Stimulated activated CD8-positive, alpha-beta memory T cell treated with anti-CD3 and anti-CD28 coated beads, Interleukin-4, amount 100 ng/mL, for 4 hours (primary cell): ENCODE data around the gene CACUL1.

Source experiments
- DNase-seq, 2 donors: peaks; one replicate each; pipeline ENCODE4 v3.0.0-alpha.2; 2020; ENCODE audit warnings: low read depth in 2 of 2, low spot score in 1 of 2

CACUL1 gene

DNA sequence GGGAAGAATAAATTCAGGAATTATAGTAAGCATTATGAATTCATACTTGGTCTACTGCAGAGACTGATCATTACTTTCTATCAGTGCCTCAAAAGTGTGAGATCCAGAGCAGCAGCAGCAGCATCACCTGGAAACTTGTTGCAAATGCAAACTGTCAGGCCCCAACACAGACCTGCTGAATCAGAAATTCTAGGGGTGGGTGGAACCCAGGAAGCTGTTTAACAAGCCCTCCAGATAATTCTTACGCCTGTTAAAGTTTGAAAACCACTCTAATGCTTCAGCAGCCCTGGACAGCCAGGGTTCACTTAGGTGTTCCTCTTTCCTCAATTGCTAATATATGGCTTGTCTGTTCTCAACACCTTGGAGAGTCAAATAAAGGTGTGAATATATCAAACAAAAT, 19.5 kb downstream of the CACUL1 start:
- DNase-seq, result no peak

DNA sequence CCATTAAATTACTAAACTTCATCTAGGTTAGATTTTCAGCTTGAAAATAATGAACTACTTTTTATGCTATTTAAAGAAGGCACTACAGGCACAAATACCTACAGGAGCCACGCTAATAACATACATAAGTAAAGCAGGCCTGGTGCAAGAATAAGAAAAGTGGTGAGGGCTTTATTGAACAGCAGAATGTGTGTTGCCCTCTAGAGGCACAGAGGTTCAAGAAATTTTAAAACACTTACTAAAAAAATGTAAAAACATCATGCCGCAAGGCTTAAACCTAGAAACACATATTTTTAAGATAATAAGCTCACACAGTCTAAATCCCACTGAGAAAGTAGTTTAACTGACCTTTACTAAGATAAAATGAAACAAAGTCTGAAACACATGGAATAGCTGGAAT, 20.3 kb downstream of the CACUL1 start:
- no peak for DNase-seq

DNA sequence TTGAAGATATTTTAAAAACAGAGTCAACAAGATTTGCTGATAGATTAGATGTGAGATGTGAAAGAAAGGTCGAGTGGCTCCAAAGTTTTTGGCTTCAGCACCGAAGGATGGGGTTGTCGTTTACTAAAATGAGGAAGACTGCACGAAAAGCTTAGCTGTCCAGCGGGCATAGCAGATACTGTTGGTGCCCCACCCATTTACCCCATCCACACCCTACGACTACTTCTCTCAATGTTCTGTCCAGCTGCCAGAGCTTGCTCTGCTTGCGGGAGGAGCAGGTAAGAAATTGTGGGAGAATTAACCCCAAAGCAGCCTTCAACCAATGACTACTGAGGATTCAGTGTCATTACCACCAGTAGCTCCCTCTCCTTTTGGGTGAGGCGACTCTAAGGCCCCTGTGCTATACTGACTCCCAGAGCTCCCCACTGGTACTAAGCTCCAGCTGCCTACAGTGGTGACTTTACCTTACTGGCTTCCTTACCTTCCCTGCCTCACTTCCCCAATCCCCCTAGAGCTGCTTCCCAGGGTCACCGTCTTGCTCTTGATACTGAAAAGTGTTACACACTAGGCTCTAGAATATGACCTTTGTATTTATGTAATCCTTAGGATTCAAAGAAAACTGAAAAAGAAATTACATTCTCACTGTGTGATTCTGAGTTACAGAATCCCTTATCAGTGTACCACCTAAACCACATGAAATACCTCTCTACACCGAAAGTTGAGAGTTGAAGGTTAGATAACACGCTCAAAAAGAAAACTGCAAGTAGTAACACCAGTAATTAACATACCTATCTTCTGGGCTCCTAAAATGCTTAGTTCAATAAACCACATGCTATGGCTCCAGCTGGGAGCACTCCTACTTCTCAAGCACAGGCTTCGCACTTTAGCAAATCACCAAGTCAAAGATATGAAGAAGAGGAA, 22.3 kb downstream of the CACUL1 start:
- DNase-seq, result no peak

DNA sequence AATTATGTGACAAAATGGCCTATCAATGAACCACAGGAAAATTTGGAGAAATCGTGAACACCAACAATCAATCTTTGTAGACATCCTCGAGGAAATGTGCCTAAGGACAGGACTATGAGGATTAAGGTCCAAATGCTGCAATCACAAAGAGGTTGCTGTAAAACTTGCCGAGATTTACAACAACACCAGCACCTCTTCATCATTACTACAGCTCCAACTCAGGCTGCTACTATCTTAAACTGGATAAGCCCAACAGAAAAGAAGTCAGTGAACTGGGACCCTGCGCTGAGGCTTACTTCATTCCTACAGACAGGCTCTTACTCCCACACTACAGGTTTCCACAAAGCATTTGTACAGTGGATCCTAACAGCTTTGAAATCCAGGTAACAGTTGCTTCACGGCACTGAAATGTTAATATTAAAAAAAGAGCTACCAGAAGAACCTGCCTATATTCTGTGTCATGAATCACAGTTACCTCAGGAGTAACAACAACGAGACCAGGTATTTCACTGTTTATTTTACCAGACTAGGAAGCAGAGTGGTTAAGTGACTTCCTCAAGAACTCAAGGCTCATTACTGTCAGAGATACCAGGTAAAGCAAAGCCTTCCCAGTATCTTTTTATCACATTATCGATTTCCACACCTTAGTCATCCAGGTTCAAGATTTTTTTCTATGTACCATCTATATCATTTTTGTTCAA, 23.9 kb downstream of the CACUL1 start:
- no peak for DNase-seq

DNA sequence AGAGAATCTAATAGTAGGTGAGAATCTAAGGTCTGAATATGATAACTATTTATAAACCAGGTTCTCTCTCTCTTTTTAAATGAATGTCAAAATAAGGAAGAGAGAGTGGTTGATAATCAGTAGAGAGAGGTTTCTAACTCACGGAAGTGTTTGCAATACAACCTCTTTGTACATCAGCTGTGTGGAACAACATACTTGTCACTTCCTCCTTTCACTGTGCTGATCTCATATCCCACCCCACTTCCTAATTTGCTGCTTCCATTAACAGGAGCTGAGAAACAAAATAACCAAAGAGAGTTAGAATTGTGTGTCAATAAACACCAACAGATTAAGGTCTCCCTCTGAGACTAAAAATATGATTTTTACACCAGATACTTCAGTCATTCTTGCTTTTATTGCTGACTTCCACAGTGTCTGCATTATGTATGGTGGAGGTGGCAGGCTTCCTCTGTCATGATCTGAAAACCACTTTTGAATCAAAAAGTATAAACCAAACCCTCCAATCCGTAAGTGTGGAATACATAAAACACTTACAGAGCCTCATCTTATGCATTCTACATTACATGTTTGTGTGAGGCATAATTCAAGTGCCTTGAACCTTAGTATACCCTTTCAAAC, 25.0 kb downstream of the CACUL1 start:
- no peak for DNase-seq

DNA sequence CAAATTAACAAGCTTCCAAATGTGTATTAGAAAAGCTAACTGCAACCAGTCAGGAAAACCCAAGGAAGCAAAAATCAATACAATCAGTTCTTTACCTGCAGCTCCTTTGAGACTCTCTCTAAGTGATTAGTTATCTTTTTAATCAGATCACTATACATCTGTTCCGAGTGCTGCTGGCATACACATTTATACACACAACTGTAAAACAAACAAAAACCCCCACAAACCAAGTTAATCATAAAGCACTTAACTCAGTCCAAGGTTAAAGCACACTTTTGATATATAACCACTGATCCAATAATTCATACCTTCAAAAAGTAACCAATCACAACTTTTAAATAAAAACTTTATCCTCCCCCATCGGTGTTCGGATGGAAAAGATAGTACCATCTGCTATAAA, 25.6 kb downstream of the CACUL1 start:
- no peak for DNase-seq

DNA sequence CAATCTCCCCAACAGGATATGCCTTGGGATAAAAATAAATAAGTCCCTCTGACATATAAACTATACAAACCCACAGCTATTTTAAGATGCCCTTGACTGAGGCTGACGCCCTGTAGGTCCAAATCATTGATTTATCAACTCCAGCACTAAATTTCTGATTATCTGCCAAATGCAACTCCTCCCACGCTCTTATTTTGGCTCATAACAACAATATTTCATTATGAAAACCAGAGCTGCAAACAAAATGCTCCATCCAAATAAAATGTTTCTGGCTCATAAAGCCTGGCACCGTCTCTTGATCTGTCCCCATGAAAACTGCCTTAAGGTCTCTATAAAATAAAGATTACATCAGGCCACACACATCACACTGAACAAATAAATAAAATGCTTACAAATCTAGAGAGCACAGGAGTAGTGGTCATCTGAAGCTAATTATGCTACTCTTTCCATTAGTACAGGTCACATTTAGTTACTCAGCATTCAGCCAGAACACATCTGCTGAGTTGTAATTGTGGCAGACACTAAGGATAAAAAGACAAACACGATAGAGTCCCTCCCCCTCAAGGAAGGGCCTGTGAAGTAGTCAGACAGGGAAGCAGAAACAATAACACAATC, 28.8 kb downstream of the CACUL1 start:
- no peak for DNase-seq

DNA sequence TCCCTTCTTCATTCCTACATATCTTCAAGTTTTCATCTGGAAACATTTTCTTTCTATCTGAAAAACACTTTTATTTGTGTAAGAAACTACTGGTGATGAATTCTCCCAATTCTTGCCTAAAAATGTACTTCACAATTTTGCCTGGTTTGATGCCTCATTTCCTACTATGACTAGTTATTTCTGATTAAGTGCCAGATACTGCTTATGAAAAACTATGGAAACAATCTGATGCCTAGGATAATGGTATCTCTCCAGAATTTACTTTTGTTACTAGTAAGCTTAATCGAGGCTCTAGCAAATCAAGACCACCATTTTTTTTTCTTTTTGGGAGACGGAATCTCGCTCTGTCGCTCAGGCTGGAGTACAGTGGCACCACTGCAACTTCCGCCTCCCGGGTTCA, 31.3 kb downstream of the CACUL1 start:
- no peak for DNase-seq

DNA sequence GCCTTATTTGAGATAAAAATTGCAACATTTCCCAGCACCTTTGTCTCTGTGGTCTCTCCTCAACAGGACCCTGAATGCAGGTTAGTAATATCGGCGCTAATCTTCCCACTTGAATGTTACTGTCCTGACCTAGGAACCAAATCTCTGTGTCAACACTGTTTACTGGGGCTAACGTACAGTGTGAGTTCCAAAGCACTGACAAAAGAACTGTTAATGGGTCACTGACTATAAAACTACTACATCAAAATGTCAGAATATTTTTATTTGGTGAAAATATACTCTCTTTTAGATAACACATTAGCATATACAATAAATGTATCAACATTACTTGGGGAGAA, 33.3 kb downstream of the CACUL1 start:
- DNase-seq, result no peak

DNA sequence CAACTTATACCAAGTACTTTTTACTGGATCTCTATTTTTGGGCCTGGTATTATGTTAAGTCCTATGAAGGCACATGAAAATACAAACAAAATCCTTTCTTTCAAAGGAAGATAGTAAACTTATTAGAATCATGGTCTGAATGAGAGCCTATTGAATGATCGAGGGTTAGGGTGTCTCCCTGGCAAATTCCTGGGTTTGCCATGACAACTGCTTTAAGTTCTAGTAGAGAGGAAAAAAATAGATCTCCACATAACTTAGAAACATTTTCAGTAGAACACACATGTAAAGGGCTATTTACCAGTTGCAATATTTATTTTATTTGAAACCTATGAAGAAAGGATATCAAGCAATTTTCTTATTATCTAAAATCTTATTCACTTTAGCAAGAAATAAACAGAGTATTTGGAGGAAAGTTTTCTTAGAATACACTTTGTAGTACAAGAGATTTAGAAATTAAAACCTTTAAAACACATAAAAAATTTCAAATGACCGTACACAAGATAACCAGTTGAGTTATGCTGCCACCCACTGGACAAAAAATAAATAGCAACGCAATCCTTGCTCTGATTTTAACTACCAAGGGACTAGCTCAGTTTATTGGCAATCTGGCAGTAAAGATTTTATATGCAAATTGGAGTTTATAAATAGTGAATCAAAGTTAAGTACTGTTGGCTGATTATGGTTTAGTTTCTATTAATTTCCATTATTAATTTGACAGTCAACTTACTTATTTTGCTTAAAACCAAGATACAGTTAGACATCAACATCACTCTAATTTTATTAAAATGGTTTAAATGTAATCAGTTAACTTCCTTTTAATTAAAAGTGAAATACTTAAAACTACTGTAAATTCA, 33.9 kb downstream of the CACUL1 start:
- DNase-seq, result peak in 1 of 2 donors; percentile 62

DNA sequence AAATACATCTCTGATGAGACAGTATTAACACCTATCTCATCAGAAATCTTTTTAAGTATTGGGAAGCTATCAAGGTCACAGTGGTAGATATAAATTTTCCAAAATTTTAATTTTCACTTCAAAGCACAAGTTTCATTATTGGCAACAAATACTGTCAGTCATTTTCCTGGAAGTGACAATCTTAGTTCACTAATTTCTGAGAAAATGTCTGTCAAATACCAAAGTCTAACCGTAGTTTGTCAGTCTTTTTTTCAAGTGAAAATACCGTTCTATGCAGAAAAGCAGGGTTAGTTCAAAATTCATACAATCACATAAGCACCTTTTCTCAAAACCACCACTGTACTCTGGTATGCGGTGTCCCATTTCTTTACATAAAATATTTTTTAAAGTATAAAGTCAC, 40.4 kb downstream of the CACUL1 start:
- no peak for DNase-seq

DNA sequence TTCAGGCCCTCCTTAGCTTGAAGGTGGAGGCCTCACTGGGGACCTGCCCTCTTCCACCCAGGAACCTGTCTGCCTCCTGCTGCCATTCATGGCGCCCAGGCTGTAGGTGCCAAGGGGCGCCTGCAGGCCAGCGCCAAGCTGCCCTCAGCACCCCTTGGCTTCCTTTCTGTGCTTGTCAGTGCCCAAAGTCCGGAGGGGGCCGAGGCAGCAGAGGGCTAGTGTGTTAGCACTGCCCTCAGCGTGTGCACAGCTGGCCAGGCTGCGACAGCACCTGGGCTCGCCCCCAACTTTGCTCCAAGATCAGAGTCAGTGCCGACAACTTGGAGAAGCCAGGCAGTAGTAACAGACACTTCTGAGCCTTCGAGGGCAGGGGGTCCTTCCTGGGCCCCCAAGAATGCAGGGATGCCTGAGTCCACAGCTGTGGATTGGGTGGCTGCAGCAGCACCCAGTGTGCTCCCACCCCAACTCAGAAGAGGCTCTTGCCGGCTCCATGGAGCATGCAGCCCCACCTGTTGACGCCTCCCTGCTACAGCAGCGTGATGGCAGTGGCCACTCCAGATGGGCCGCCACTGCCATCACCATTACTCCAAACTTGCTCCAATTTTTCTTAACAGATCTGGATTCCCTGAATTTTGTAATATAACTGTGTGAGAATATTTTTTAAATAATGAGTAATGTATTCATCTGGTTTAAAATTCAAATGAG, 41.7 kb downstream of the CACUL1 start:
- DNase-seq, result no peak

DNA sequence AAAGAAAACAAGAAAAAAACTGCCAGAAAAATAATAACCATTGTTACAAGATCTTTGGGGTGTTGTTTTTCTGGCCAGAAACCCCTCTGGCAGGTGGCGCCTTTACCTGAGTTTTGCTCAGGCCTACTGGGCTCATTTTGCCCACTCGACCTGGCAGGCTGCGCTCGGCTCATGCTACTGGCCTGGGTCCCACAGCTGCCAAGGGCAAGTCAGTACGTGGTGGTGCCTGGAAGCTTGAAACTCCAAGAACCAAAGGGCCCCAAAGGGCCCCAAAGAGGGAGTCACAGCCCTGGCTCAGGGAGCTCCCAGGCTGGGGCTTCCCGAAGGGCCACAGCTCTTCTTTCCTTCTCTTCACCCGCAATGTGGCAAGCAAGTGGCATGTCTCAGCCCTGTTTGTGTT, 42.7 kb downstream of the CACUL1 start:
- DNase-seq, result no peak

DNA sequence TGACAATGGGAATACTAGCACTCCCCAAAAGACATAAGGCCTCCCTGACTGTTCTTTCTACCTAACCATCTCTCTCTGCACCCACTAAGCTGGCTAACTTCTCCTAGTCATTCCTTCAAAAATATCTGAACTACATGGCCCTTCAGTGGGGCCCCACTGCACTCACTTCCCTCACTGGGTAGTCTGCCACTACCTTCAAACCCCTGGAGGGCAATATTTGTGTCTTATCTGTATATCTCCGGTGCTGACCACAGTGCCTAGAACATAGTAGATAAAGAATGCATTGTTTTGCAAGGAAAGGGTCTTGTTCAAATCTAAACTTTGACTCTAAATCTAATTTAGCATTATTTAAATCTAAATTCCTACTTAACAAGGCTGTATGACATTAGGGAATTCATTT, 44.3 kb downstream of the CACUL1 start:
- no peak for DNase-seq

DNA sequence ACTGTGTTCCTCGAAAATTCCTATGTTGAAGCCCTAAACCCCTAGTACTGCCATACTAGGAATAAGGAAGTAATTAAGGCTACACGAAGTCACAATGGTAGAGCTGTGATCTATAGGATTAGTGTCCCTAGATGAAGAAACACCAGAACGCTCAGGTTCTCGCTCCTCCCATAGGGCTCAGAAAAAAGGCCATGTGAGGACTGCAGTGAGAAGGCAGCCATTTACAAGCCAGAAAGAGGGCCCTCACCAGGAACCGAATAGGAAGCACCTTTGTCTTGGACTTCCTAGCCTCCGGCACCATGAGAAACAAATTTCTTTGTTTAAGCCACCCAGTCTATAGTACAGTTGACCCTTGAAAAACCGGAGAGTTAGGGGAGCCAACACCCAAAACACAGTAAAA, 46.2 kb downstream of the CACUL1 start:
- no peak for DNase-seq

DNA sequence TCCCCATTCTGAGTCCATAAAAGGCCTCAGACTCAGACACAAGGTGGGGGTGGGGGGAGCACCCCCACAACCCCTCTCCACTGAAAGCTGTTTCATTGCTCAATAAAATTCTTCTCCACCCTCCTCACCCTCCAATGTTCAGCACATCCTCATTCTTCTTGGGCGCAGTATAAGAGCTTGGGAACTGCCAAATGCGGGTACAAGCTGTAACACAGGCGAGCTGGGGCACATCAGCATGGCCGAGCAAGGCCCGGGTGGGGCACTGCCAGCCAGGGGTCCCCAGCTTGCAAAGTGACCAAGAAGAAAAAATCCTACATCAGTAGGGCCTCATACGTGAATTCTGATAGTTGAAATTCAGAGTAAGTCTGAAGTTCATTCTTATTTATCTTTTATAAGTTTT, 50.1 kb downstream of the CACUL1 start:
- DNase-seq, result no peak

DNA sequence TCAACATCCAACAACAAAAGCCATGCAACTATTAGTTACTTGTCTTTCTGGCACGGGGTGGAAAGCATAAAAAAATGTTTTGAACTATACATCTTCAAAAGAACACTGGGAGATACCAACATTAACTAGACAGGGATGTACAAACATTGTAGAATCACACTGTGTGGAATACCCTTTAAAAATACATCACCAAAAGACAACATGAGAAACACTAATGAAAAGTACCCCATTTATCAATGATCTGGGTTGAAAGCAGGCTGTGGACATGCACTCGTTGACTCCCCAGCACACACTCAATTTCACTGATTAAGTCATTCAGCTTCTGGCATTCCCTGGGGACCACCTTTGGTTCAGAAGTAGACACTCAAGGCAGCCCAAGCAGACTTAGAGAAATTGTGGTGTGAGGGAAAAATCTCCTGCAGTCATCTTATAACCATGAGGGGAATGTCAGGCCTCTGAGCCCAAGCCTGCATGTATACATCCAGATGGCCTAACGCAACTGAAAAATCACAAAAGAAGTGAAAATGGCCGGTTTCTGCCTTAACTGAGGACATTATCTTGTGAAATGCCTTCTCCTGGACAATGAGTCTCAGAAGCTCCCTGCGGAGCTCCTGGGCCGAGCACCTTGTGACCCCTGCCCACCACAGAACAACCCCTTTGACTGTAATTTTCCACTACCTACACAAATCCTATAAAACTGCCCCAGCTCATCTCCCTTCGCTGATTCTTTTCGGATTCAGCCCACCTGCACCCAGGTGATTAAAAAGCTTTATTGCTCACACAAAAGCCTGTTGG, 53.0 kb downstream of the CACUL1 start:
- no peak for DNase-seq

DNA sequence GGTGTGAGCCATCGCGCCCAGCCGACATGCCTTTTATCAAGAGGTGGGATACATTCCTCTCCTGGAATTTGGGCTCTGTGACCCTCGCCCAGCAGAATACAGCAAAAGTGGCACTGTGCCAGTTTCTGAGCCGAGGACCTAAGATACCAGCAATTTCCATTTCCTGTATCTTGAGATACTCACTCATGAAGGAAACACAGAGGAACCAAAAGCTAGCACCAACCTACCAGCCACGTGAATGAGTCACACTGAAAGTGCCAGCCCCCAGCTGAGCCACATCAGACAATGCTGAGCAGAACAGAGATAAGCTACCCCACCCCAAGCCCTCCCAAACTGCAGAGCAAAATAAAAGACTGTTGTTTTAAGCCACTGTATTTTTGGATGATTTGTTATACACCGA, 56.3 kb downstream of the CACUL1 start:
- peak; percentile 53 to 68 for DNase-seq

DNA sequence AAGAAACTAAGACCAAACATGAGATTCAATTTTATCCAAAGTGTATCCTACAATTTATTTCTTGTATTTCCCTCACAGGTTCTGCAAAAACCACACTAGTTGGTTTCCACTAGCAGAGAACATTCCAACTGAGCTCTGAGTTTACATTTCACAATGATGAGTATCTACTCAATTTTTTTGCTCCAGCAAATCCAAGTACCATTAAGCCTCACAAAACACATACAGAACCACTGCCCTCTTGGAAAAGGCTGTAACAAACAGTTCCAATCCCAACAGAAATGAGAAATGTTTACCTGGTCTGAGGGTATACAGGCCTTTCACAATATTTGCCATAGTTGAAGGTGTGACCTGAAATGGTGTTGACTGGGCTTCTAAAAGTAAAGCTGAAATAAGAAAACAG, 59.9 kb downstream of the CACUL1 start:
- DNase-seq, result no peak

DNA sequence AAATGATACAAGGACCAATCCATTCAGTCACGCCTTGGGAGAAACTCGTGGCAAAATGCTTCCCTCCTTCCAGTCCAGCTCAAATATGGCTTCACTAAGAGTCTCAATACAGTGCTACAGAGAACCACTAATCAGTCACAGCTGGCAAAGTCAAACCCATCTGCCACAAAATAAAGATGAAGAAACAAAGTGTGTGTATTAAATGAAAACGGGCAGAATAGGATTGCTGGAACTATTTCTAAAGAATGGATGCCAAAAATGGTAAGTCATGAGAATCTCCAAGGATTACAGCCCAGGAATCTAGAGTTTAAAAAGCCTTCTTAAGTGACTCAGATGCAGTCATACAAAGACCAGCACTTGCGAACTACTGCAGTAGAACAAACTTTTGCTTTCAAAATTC, 61.9 kb downstream of the CACUL1 start:
- DNase-seq, result no peak
